AG09309 (cell line): ENCODE results near the gene PSMG1.

ENCODE experiments used
- DNase-seq: peaks from one replicate; pipeline ENCODE4 v3.0.0-alpha.2; 2010; ENCODE audit warnings: low read depth
- H3K4me3 ChIP-seq: 2 replicates; pipeline ENCODE4 v1.5.1; 2011; ENCODE audit warnings: mild to moderate bottlenecking, low read depth, low read length, moderate library complexity; ENCODE audit not compliant: control insufficient read depth
- TF ChIP-seq, protein P1 (sequence below): IDR thresholded peaks from 2 replicates; pipeline ENCODE4 v1.5.1; 2011; ENCODE audit warnings: mild to moderate bottlenecking, low read depth, low read length, inconsistent platforms; ENCODE audit not compliant: insufficient read depth, control insufficient read depth; ENCODE audit errors: missing control alignments

The PSMG1 gene

DNA sequence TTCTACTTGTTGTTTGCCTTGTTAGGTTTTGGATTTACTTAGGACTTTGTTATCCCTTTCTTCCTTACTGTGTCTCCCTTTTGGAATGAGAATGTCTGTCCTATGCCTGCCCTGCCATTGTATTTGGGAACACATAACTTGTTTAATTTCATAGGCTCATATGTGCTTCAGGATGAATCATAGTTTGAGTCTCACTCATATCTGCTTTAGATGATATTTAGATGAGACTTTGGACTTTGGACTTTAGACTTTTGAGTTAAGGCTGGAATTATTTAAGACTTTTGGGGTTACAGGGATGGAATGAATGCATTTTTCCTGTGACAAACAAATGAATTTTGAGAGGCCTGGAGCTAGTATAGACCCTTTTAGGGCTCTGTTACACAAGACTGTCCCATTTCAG is 33.4 kb downstream of the PSMG1 start:
- DNase-seq = no peak
- TF ChIP-seq, protein P1, sequence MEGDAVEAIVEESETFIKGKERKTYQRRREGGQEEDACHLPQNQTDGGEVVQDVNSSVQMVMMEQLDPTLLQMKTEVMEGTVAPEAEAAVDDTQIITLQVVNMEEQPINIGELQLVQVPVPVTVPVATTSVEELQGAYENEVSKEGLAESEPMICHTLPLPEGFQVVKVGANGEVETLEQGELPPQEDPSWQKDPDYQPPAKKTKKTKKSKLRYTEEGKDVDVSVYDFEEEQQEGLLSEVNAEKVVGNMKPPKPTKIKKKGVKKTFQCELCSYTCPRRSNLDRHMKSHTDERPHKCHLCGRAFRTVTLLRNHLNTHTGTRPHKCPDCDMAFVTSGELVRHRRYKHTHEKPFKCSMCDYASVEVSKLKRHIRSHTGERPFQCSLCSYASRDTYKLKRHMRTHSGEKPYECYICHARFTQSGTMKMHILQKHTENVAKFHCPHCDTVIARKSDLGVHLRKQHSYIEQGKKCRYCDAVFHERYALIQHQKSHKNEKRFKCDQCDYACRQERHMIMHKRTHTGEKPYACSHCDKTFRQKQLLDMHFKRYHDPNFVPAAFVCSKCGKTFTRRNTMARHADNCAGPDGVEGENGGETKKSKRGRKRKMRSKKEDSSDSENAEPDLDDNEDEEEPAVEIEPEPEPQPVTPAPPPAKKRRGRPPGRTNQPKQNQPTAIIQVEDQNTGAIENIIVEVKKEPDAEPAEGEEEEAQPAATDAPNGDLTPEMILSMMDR = no peak
- H3K4me3 ChIP-seq = no peak overlapping the region

- H3K4me3 ChIP-seq = no peak overlapping the region
Observed at GRCh38 chr21:39148975-39149374, 34.3 kb downstream of the PSMG1 start.

DNA sequence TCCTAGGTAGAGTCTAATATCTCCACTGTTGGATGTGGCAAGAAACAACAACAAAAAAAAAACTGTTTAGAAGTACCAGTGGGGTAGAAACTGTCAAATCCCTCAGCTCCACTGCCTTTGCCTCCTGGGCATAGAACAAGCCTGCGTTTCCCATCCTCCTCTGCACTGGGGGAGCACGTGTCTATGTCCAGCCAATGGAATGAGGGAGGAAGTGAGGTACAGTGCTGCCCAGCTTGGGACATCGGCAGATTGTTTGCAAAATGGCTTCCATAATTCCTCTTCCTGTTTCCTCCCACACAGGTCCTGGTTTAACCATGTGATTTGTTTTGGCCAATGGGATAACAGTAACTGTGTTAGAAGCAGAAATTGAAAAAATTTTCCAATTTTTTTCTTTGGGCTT is 39.1 kb downstream of the PSMG1 start:
- H3K4me3 ChIP-seq = no peak overlapping the region
- TF ChIP-seq, protein P1 = no peak
- DNase-seq = no peak

More at GRCh38 chr21:39148975-39149374, 34.3 kb downstream of the PSMG1 start:
- DNase-seq = no peak
- TF ChIP-seq, protein P1 = no peak

DNA sequence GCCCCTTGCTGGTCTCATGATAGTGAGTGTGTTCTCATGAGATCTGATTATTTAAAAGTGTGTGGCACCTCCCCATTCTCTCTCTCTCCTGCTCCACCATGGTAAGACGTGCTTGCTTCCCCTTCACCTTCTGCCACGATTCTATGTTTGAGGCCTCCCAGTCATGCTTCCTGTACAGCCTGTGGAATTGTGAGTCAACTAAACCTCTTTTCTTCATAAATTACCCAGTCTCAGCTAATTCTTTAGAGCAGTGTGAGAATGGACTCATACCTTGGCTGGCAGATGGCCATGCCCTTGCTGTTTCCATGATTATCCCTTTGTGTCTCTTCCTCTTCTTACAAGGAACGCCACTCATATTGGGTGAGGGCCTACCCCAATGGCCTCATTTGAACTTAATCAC is 40.3 kb downstream of the PSMG1 start:
- no peak for DNase-seq
- TF ChIP-seq, protein P1 = no peak
- no peak overlapping the region for H3K4me3 ChIP-seq

DNA sequence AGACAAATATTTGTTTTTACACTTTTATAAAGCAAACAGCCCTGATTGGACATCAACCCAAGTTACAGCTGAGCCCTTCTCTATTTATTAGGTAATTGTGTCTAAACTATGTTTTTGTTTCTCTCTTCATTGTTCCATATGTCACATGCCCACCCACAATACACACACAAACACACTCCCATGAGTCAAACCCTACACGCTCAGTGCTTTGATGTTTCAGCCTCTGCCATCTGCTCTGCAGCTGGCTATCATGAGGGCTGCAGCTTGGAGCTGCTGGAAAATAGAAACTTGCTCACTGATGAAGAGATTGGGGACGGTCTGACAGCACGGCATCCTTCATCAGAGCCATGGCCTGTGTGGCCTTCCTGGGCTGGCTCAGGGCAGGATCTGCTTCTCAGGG is 41.7 kb downstream of the PSMG1 start:
- no peak for DNase-seq
- H3K4me3 ChIP-seq = no peak overlapping the region
- TF ChIP-seq, protein P1 = no peak

DNA sequence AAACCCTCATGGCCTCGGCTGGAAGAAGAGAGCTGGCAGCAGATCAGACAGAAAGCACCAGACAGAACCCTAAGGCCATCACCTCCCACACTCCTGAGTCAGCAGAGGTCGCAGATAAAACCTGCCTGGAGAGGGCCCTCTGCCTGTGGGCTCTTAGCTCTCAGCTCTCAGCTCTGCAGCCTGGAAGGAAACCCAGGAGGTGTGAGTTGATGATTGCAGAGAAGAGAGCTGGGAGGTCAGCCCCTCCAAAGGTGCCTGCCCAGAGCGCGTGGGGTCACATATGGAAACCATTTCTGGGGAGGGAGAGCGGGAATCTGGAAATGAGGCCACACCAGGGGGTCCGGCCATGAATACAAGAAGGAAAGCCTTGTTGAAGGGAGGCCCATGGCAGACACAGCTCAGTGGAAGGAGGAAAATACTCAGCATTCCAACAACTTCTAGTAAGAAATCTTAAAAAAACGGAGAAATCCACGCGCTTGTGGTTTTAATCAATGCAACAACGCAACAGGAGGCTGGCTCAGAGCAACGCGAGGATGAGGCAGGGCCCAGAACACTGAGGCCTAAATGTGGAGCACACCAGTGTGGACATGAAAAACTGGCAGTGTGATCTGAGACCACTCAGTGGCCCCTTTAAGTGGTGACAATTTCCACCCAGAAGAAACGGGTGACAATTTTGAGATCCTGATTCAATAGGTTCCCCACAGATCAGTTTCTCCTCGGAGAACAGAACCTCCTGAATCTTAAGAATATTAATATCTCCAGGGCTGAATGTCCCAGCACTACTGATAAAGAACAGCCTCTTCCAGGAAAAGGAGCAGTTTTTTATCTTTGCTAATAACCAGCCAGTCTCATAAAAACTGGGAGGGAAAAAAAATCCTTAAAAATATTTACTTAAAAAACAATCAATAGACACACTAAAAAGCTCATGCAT is 45.7 kb downstream of the PSMG1 start:
- no peak overlapping the region for H3K4me3 ChIP-seq
- peak; percentile 18 for DNase-seq
- TF ChIP-seq, protein P1 = no peak
